Left kidney (tissue), 2 donors: Measurements from ENCODE around the gene LBHD2. TPM values are rescaled to one million over a fixed set of nuclear protein-coding genes. Genes with fewer than 3 reads are reported as not detected.

Experiments used
- DNase-seq: peaks from one replicate; pipeline ENCODE4 v3.0.0-alpha.2; 2013
- polyA plus RNA-seq: library from polyadenylated mRNA; unstranded; fragments of 120-200 nt; gene quantifications from one replicate; pipeline ENCODE4 v1.2.1, GENCODE V29; 2013; ENCODE audit not compliant: insufficient read length

LBHD2 gene
- polyA plus RNA-seq, 1 donor = not detected

GRCh38 chr14:103068351-103069073, 15.5 kb upstream of the LBHD2 start:
- DNase-seq = no peak

- DNase-seq = no peak
These were observed 13.6 kb upstream of the LBHD2 start for GRCh38 chr14:103070263-103070885.

- DNase-seq = no peak
These were observed 13.0 kb upstream of the LBHD2 start for GRCh38 chr14:103070971-103071542.

- no peak for DNase-seq
These were observed 12.3 kb upstream of the LBHD2 start for GRCh38 chr14:103071544-103072251.

GRCh38 chr14:103072595-103073366, 11.2 kb upstream of the LBHD2 start:
- DNase-seq = no peak

GRCh38 chr14:103073367-103073875, 10.6 kb upstream of the LBHD2 start:
- no peak for DNase-seq

- no peak for DNase-seq
These were observed 9.9 kb upstream of the LBHD2 start for GRCh38 chr14:103073876-103074728.

GRCh38 chr14:103074729-103075367, 9.2 kb upstream of the LBHD2 start:
- DNase-seq = no peak

GRCh38 chr14:103078420-103078749, 5.6 kb upstream of the LBHD2 start:
- peak; percentile 78 for DNase-seq

- no peak for DNase-seq
These were observed 5.0 kb upstream of the LBHD2 start for GRCh38 chr14:103078860-103079587.

GRCh38 chr14:103081951-103082350, 2.1 kb upstream of the LBHD2 start:
- DNase-seq = no peak

- DNase-seq = no peak
These were observed 1.4 kb downstream of the LBHD2 start for GRCh38 chr14:103085106-103086091.

GRCh38 chr14:103086771-103087342, 2.8 kb downstream of the LBHD2 start:
- DNase-seq = no peak

- no peak for DNase-seq
These were observed 3.4 kb downstream of the LBHD2 start for GRCh38 chr14:103087343-103087835.

GRCh38 chr14:103088921-103089320, 4.9 kb downstream of the LBHD2 start:
- DNase-seq = no peak

- DNase-seq = no peak
These were observed 5.7 kb downstream of the LBHD2 start for GRCh38 chr14:103089386-103090335.
